Smooth muscle cell (in vitro differentiated cells): ENCODE results near the gene ZNF423. TPM values are rescaled to one million over a fixed set of nuclear protein-coding genes. Genes with fewer than 3 reads are reported as not detected.

Experiments
- DNase-seq: peaks from one replicate; lab custom pipeline; 2025; ENCODE audit not compliant: unreplicated experiment; lab: John Stamatoyannopoulos, UW
- H2AFZ ChIP-seq: fragments of 200-600 bp; sonication (generic); 2 replicates; pipeline ENCODE4 v1.6.0; 2016; ENCODE audit warnings: antibody characterized with exemption, low read depth, mild to moderate bottlenecking
- H3F3A ChIP-seq: fragments of 200-600 bp; sonication (generic); 2 replicates; pipeline ENCODE4 v1.6.0; 2017; ENCODE audit warnings: antibody characterized with exemption, low read depth
- H3K27ac ChIP-seq: fragments of 200-600 bp; sonication (generic); 2 replicates; pipeline ENCODE4 v1.5.1; 2016; ENCODE audit warnings: low read depth, mild to moderate bottlenecking
- H3K27me3 ChIP-seq: fragments of 200-600 bp; sonication (generic); 2 replicates; pipeline ENCODE4 v1.6.1; 2016; ENCODE audit warnings: low read depth, mild to moderate bottlenecking
- H3K36me3 ChIP-seq: fragments of 200-600 bp; sonication (generic); 2 replicates; pipeline ENCODE4 v1.5.1; 2016; ENCODE audit warnings: low read depth
- H3K4me1 ChIP-seq: fragments of 200-600 bp; sonication (generic); 2 replicates; pipeline ENCODE4 v1.5.1; 2016; ENCODE audit warnings: low read depth
- H3K4me2 ChIP-seq: fragments of 200-600 bp; sonication (generic); 2 replicates; pipeline ENCODE4 v1.6.0; 2016; ENCODE audit warnings: mild to moderate bottlenecking
- H3K4me3 ChIP-seq: fragments of 200-600 bp; sonication (generic); 2 replicates; pipeline ENCODE4 v1.5.1; 2016; ENCODE audit warnings: mild to moderate bottlenecking
- H3K79me2 ChIP-seq: fragments of 200-600 bp; sonication (generic); 2 replicates; pipeline ENCODE4 v1.6.0; 2016; ENCODE audit warnings: low read depth, mild to moderate bottlenecking
- H3K9ac ChIP-seq: fragments of 200-600 bp; sonication (generic); 2 replicates; pipeline ENCODE4 v1.6.0; 2016; ENCODE audit warnings: low read depth
- H3K9me3 ChIP-seq: fragments of 200-600 bp; sonication (generic); replicated peaks from 2 replicates; pipeline ENCODE4 v1.5.1; 2016; ENCODE audit warnings: low read depth
- H4K20me1 ChIP-seq: fragments of 200-600 bp; sonication (generic); 2 replicates; pipeline ENCODE4 v1.6.0; 2016; ENCODE audit warnings: low read depth
- CTCF ChIP-seq: fragments of 200-600 bp; sonication (generic); IDR thresholded peaks from 2 replicates; pipeline ENCODE4 v1.5.1; 2017; ENCODE audit warnings: borderline replicate concordance, mild to moderate bottlenecking, antibody characterized with exemption; ENCODE audit not compliant: insufficient read depth, poor library complexity, severe bottlenecking
- WGBS: methylation state at CpG from one replicate; pipeline ENCODE4 v1.1.7; 2016; ENCODE audit warnings: low lambda C conversion rate; 5-methylcytosine and 5-hydroxymethylcytosine counted together
- polyA plus RNA-seq: library from polyadenylated mRNA; unstranded; fragments of >200 nt; fragmentation: Nextera tagmentation; extraction: Ambion mirVana; gene quantifications from 2 replicates; pipeline ENCODE4 v1.2.1, GENCODE V29; 2016
- total RNA-seq: library from RNA; depleted of rRNA; stranded (reverse); fragments of >200 nt; gene quantifications from 2 replicates; pipeline ENCODE4 v1.2.3, GENCODE V29; 2014

ZNF423 gene
- total and polyA plus RNA-seq, 2 experiments from 2014 or later, result 6.9 to 7.0 TPM

GRCh38 chr16:49693445-49693844 is 162.5 kb downstream of the ZNF423 start:
- Histone ChIP-seq H3K4me3 (no peak overlapping the region), H3F3A (no peaks in the 10 kb centered on the region), H3K36me3 (no peaks in the 10 kb centered on the region), H3K9me3 (no peaks in the 10 kb centered on the region), H3K9ac (no peak overlapping the region), H3K27me3 (no peaks in the 10 kb centered on the region), H3K79me2 (no peaks in the 10 kb centered on the region), H3K4me2 (no peak overlapping the region), H4K20me1 (no peaks in the 10 kb centered on the region), H2AFZ (no peak overlapping the region), H3K27ac (no peak overlapping the region), H3K4me1 (peaks cover 32% of the 10 kb centered on the region)
- WGBS, result 95% methylated on average over 5 of the region's 5 CpGs
- no peak for TF ChIP-seq CTCF
- DNase-seq, result no peak

GRCh38 chr16:49690778-49691177 is 165.1 kb downstream of the ZNF423 start:
- 72% methylated on average over 13 of the region's 13 CpGs for WGBS
- H3F3A ChIP-seq, result no peaks in the 10 kb centered on the region
- DNase-seq, result no peak
- H3K79me2 ChIP-seq, result no peaks in the 10 kb centered on the region
- no peak for TF ChIP-seq CTCF
- no peak overlapping the region for H3K9ac ChIP-seq
- H3K4me1 ChIP-seq, result peaks cover 6% of the 10 kb centered on the region
- H3K27me3 ChIP-seq, result no peaks in the 10 kb centered on the region
- no peaks in the 10 kb centered on the region for H3K36me3 ChIP-seq
- H3K4me3 ChIP-seq, result no peak overlapping the region
- no peak overlapping the region for H3K4me2 ChIP-seq
- no peaks in the 10 kb centered on the region for H4K20me1 ChIP-seq
- H2AFZ ChIP-seq, result no peak overlapping the region
- no peaks in the 10 kb centered on the region for H3K9me3 ChIP-seq
- no peak overlapping the region for H3K27ac ChIP-seq

- no peak overlapping the region for H3K4me3 ChIP-seq
- H3K36me3 ChIP-seq, result no peaks in the 10 kb centered on the region
- H3K27ac ChIP-seq, result no peak overlapping the region
- no peaks in the 10 kb centered on the region for H3K4me1 ChIP-seq
- no peak overlapping the region for H3K4me2 ChIP-seq
- H3F3A ChIP-seq, result no peaks in the 10 kb centered on the region
- no peaks in the 10 kb centered on the region for H3K9me3 ChIP-seq
- WGBS, result 90% methylated on average over 16 of the region's 16 CpGs
- no peak overlapping the region for H2AFZ ChIP-seq
- no peak for TF ChIP-seq CTCF
- DNase-seq, result no peak
- no peaks in the 10 kb centered on the region for H3K79me2 ChIP-seq
- no peak overlapping the region for H3K9ac ChIP-seq
- no peaks in the 10 kb centered on the region for H4K20me1 ChIP-seq
- no peaks in the 10 kb centered on the region for H3K27me3 ChIP-seq
Measured at GRCh38 chr16:49688036-49688697, 167.7 kb downstream of the ZNF423 start.

- H3K27ac ChIP-seq, result no peak overlapping the region
- no peak for DNase-seq
- H2AFZ ChIP-seq, result no peak overlapping the region
- 95% methylated on average over 8 of the region's 8 CpGs for WGBS
- no peaks in the 10 kb centered on the region for H4K20me1 ChIP-seq
- no peaks in the 10 kb centered on the region for H3F3A ChIP-seq
- no peak overlapping the region for H3K9ac ChIP-seq
- no peaks in the 10 kb centered on the region for H3K36me3 ChIP-seq
- no peaks in the 10 kb centered on the region for H3K4me1 ChIP-seq
- no peaks in the 10 kb centered on the region for H3K79me2 ChIP-seq
- H3K9me3 ChIP-seq, result no peaks in the 10 kb centered on the region
- H3K27me3 ChIP-seq, result no peaks in the 10 kb centered on the region
- TF ChIP-seq CTCF, result no peak
- no peak overlapping the region for H3K4me2 ChIP-seq
- no peak overlapping the region for H3K4me3 ChIP-seq
Measured at GRCh38 chr16:49687476-49688002, 168.4 kb downstream of the ZNF423 start.
